ENCODE data around the gene SLC1A7.

The SLC1A7 gene

DNA sequence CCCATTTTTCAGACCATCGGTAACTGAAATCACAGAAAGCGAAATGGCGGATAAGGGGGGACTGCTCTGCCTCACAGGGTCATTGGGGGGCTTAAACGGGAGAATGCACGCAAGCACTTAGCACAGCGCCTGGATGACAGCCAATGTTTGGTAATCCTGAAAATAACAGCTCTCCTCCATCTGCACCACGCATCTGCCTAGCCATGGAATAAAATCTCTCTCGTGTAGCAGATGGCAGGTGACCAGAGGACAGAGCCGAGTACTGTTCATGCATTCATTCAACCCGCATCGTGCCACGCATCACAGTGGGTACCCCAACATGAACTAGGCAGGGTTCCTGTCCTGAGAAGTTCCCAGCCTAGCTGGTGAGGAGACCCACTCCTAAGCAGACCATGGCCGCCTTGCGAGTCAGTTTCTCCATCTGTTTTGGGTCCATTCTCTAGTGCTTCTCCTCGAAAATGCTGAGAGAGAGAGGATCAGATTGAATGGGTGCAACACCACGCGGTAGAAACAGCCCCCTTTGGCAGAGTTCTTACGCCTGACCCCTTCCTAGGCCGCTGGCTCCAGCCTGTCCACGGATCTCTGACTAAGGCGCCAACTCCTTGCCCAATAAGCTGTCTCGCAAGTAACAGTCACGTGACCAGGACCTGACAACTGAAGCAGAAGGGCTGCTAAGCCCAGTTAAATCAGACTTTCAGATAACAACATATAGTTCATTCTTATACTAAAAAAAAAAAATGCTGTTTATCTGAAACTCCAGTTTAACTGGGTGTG is 7.3 kb downstream of the SLC1A7 start:
- no peaks in the 10 kb centered on the region; the same call in 1 of the 2 replicates for H3K9me3 ChIP-seq (ENCODE audit: control insufficient read depth, insufficient read depth, low read length)
- H3K36me3 ChIP-seq (ENCODE audit: insufficient read depth, low read length) = no peaks in the 10 kb centered on the region
- H3K9ac ChIP-seq (ENCODE audit: low read depth, low read length) = no peak overlapping the region
- H3K4me1 ChIP-seq (ENCODE audit: insufficient read depth, low read length) = no peaks in the 10 kb centered on the region

DNA sequence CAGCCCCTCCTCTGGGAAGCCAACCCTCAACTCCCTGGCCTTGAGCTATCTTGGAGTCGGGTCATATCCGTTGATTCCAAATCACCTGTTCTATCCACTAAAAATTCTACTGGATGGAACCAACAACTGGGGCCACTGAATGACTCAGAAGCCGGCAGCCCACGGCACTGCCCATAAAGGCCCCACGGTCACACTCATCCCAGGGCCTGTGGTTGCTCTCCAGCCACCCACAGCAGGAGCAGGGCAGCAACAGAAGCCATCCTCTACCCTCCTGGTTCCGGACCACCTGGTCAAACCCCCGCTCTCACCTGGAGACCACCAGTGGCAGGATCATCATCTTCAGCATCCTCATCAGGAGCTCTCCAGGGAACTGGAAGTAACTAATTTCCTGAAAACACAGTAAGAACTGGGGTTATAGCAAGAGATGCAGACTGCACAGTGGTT is 8.4 kb downstream of the SLC1A7 start:
- no peaks in the 10 kb centered on the region; the same call in 1 of the 2 replicates for H3K9me3 ChIP-seq (ENCODE audit: control insufficient read depth, insufficient read depth, low read length)
- H3K9ac ChIP-seq (ENCODE audit: low read depth, low read length) = no peak overlapping the region
- H3K36me3 ChIP-seq (ENCODE audit: insufficient read depth, low read length) = no peaks in the 10 kb centered on the region
- no peaks in the 10 kb centered on the region for H3K4me1 ChIP-seq (ENCODE audit: insufficient read depth, low read length)

GRCh38 chr1:53133261-53134041 is 9.0 kb downstream of the SLC1A7 start:
- H3K9me3 ChIP-seq (ENCODE audit: control insufficient read depth, insufficient read depth, low read length) = no peaks in the 10 kb centered on the region; the same call in 1 of the 2 replicates

DNA sequence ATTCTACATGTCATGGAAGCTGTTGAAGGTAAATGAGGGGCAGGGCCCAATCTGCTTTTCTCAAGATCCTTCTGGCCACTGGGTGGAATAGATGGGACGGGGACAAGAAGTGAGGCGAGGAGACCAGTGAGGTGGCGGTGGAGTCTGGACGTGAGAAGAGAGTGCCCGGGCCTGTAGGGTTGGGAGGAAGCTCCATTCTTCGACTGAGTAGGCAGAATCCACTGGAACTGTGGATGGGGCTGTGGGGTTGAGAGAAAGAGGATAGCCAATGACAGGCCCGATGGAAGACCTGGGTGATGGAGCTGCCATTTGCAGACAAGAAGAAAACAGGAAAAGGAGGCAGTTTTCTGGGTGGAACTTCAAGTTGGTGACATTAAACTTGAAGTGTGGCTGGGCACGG is 10.3 kb downstream of the SLC1A7 start:
- Histone ChIP-seq H3K36me3 (ENCODE audit: insufficient read depth, low read length) (no peaks in the 10 kb centered on the region), H3K4me1 (ENCODE audit: insufficient read depth, low read length) (no peaks in the 10 kb centered on the region), H3K9ac (ENCODE audit: low read depth, low read length) (no peak overlapping the region), H3K9me3 (ENCODE audit: control insufficient read depth, insufficient read depth, low read length) (no peaks in the 10 kb centered on the region)

More at GRCh38 chr1:53133261-53134041, 9.0 kb downstream of the SLC1A7 start:
- Histone ChIP-seq H3K9ac (ENCODE audit: low read depth, low read length) (no peak overlapping the region), H3K4me1 (ENCODE audit: insufficient read depth, low read length) (no peaks in the 10 kb centered on the region), H3K36me3 (ENCODE audit: insufficient read depth, low read length) (no peaks in the 10 kb centered on the region)

DNA sequence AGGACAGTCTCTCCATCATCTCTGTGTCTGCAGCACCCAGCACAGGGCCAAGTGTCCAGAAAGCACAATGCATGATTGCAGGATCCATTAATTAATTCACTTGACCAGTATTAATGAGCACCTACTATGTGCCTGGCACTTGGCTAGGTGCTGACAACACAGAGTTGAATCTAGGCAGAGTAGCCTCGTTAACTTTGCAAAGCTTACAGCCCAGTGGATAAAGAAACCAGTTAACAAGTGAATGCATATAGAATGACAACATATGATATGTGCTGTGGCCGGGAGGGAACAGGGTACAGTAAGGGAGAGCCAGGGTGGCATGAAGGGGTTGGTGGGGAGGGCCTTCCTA is 10.9 kb downstream of the SLC1A7 start:
- no peak overlapping the region for H3K9ac ChIP-seq (ENCODE audit: low read depth, low read length)
- H3K4me1 ChIP-seq (ENCODE audit: insufficient read depth, low read length) = no peaks in the 10 kb centered on the region
- H3K9me3 ChIP-seq (ENCODE audit: control insufficient read depth, insufficient read depth, low read length) = no peaks in the 10 kb centered on the region
- H3K36me3 ChIP-seq (ENCODE audit: insufficient read depth, low read length) = no peaks in the 10 kb centered on the region

- Histone ChIP-seq H3K4me1 (ENCODE audit: insufficient read depth, low read length) (no peaks in the 10 kb centered on the region), H3K36me3 (ENCODE audit: insufficient read depth, low read length) (no peaks in the 10 kb centered on the region), H3K9ac (ENCODE audit: low read depth, low read length) (no peak overlapping the region), H3K9me3 (ENCODE audit: control insufficient read depth, insufficient read depth, low read length) (no peaks in the 10 kb centered on the region)
These were observed 11.4 kb downstream of the SLC1A7 start for GRCh38 chr1:53130878-53131589.

DNA sequence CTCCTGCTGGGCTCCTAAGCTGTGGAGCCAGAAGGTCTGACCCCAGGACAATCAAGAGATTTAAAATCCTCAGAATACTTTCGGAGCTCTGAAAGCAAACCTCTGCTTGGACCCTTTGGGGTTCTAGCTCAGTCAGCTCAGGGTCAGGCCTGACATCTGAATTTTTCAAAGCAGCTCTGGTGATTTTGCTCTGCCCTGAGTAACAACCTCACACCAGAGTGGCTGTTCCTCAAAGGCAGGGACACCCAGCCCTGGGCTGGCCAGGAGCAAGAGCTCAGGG is 11.9 kb downstream of the SLC1A7 start:
- Histone ChIP-seq H3K9ac (ENCODE audit: low read depth, low read length) (no peak overlapping the region), H3K36me3 (ENCODE audit: insufficient read depth, low read length) (no peaks in the 10 kb centered on the region), H3K9me3 (ENCODE audit: control insufficient read depth, insufficient read depth, low read length) (no peaks in the 10 kb centered on the region), H3K4me1 (ENCODE audit: insufficient read depth, low read length) (no peaks in the 10 kb centered on the region)

DNA sequence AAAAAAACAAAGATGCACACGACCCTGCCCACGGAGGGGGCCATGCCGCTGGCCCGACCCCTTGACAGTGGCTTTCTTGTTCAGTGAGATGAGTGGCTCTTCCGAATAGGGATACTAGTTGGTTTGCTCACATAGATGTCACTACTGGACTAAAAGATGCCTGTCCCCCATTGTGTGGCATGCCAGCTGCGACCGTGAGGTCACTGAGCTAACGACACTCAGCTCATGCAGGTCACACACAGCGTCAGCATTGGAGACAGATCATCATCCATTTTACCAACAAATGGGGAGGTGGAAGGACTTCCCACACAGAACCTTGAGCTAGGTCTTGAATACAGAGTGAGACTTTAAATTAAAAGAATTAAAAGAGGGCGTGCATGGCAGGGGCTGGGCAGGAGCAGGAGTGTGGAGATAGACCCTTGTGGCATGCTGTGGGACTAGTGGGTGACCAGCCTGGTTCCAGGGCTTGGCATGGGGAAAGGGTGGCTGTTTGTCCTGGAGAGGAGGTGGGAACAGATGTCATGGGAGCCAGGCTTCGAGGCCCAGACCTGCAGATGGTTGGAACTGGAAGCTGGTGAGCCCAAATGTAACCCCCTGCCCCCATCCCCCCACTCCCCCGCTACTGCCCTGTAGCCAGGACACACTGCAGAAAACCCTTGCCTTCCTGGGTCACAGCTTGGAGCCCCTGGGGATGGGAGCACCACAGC is 12.4 kb downstream of the SLC1A7 start:
- H3K9ac ChIP-seq (ENCODE audit: low read depth, low read length) = no peak overlapping the region
- H3K4me1 ChIP-seq (ENCODE audit: insufficient read depth, low read length) = no peaks in the 10 kb centered on the region
- H3K9me3 ChIP-seq (ENCODE audit: control insufficient read depth, insufficient read depth, low read length) = no peaks in the 10 kb centered on the region
- H3K36me3 ChIP-seq (ENCODE audit: insufficient read depth, low read length) = no peaks in the 10 kb centered on the region

DNA sequence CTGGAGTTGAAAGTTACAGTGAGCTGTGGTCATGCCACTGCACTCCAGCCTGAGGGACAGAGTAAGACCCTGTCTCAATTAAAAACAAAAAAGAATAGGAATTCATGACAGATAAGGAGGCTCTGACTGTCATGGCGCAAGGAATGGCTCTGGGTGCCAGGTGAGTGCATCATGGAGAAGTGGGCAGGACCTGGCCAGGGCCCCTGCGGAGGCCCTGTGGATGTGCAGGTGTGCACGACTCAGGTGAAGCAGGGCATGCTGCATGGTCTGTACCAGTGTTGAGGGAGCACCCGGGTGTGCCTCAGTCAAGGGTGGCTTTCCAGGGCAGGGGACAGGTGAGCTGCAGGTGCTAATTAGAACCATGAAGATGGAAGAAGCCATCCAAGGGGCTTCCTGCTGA is 14.0 kb downstream of the SLC1A7 start:
- H3K9me3 ChIP-seq (ENCODE audit: control insufficient read depth, insufficient read depth, low read length) = no peaks in the 10 kb centered on the region
- no peaks in the 10 kb centered on the region for H3K36me3 ChIP-seq (ENCODE audit: insufficient read depth, low read length)
- no peak overlapping the region for H3K9ac ChIP-seq (ENCODE audit: low read depth, low read length)
- H3K4me1 ChIP-seq (ENCODE audit: insufficient read depth, low read length) = no peaks in the 10 kb centered on the region

DNA sequence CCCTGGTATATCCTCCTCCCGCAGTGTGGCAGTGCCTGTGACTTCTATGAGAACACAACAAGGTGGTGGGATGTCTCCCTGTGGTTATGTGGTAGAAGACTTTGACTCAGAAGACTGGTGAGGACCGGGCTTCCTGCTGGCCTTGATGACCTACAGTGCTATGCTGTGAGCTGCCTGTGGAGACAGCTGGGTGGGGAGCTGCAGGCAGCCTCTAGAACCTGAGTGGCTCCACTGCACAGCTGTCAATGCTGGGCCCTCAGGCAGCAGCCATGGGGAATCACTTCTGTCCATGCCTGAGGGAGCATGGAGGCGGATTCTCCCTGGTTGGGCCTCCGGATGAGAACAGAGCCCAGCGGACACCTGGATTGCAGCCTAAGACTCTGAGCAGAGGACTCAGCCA is 14.9 kb downstream of the SLC1A7 start:
- H3K4me1 ChIP-seq (ENCODE audit: insufficient read depth, low read length) = peaks cover 8% of the 10 kb centered on the region; the same call in 1 of the 2 replicates
- H3K9me3 ChIP-seq (ENCODE audit: control insufficient read depth, insufficient read depth, low read length) = no peaks in the 10 kb centered on the region
- no peak overlapping the region for H3K9ac ChIP-seq (ENCODE audit: low read depth, low read length)
- H3K36me3 ChIP-seq (ENCODE audit: insufficient read depth, low read length) = no peaks in the 10 kb centered on the region

- Histone ChIP-seq H3K4me1 (ENCODE audit: insufficient read depth, low read length) (peaks cover 16% of the 10 kb centered on the region; the same call in 1 of the 2 replicates), H3K9ac (ENCODE audit: low read depth, low read length) (no peak overlapping the region), H3K9me3 (ENCODE audit: control insufficient read depth, insufficient read depth, low read length) (no peaks in the 10 kb centered on the region)
These were observed 15.9 kb downstream of the SLC1A7 start for GRCh38 chr1:53126495-53126894.

DNA sequence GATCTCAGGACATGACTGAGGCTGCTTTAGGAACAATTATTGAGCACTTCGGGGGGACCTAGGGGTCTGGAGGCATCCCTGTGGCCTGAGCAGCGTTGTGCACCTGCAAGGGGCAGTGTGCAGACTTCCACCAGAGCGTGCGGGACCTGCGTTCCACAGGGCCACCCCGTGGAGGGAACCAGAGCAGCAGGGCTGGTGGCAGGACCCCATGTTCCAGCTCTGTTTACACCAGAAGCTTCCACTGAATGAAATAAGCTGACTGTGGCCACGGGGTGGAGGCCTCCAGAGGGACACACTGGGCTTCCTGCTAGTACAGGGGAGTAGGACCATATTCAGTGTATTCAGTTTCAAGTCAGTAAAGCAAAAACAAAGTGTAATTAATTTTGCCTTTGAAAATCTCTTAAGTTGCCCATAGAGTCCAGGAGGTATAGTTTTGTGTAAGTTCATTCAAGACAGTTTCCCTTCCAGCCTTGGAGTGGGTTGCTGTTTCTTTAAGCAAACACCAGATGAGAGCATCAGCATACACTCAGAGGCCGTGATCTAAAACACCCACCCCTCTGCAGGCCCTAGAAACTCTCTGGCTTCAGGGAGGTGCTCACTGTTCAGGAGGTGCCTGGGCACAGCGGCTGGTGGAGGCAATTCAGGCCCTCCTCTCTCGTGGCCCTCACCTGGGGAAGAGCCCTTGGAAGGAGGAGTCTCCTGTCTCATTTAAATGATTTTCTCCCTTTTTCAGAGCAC is 16.6 kb downstream of the SLC1A7 start:
- Histone ChIP-seq H3K36me3 (ENCODE audit: insufficient read depth, low read length) (no peaks in the 10 kb centered on the region), H3K4me1 (ENCODE audit: insufficient read depth, low read length) (peaks cover 19% of the 10 kb centered on the region; the same call in 1 of the 2 replicates), H3K9ac (ENCODE audit: low read depth, low read length) (no peak overlapping the region), H3K9me3 (ENCODE audit: control insufficient read depth, insufficient read depth, low read length) (no peaks in the 10 kb centered on the region)

More at GRCh38 chr1:53126495-53126894, 15.9 kb downstream of the SLC1A7 start:
- H3K36me3 ChIP-seq (ENCODE audit: insufficient read depth, low read length) = no peaks in the 10 kb centered on the region

DNA sequence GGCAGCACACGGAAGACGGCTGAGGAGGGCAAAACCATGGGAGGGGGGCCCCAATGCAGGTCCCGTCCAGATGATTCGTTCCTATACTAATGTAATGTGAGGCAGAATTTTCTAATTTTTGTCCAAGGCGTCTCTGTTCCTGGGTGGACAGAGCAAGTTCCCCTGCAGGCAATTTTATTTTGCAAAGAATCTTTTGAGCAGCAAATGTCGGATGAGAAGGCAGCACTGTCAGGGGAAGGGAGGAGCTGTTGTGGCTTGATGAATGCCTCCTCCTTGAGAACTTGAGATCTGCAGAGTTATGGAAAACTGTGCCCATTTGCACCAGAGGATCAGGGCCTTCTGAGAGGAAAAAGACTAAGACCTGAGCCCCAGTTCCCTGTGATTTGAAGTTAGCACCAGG is 17.3 kb downstream of the SLC1A7 start:
- Histone ChIP-seq H3K36me3 (ENCODE audit: insufficient read depth, low read length) (no peaks in the 10 kb centered on the region), H3K9ac (ENCODE audit: low read depth, low read length) (no peak overlapping the region), H3K9me3 (ENCODE audit: control insufficient read depth, insufficient read depth, low read length) (no peaks in the 10 kb centered on the region), H3K4me1 (ENCODE audit: insufficient read depth, low read length) (peaks cover 19% of the 10 kb centered on the region; the same call in 1 of the 2 replicates)

Measured in ES-I3 (cell line).